KOPT-K1 (cell line): ENCODE results near the gene GALNTL6.

ENCODE experiments used
- H3K27ac ChIP-seq: fragments of 200-600 bp; sonication (generic); 2 replicates; pipeline ENCODE4 v1.5.1; 2016; ENCODE audit warnings: antibody characterized with exemption, mild to moderate bottlenecking, low read depth, low read length; ENCODE audit not compliant: poor library complexity, severe bottlenecking
- H3K36me3 ChIP-seq: fragments of 200-600 bp; sonication (generic); 2 replicates; pipeline ENCODE4 v1.5.1; 2017; ENCODE audit warnings: antibody characterized with exemption, mild to moderate bottlenecking, low read length, moderate library complexity; ENCODE audit not compliant: insufficient read depth
- H3K9me3 ChIP-seq: fragments of 200-600 bp; sonication (generic); 2 replicates; pipeline ENCODE4 v1.5.1; 2017; ENCODE audit warnings: antibody characterized with exemption, low read length, mild to moderate bottlenecking; ENCODE audit not compliant: insufficient read depth, poor library complexity, severe bottlenecking

GALNTL6 gene

GRCh38 chr4:172095161-172095560 lies 282.0 kb downstream of the GALNTL6 start:
- H3K9me3 ChIP-seq: no peaks in the 10 kb centered on the region
- no peaks in the 10 kb centered on the region for H3K36me3 ChIP-seq
- no peak overlapping the region for H3K27ac ChIP-seq

- Histone ChIP-seq H3K27ac (no peak overlapping the region), H3K36me3 (no peaks in the 10 kb centered on the region), H3K9me3 (no peaks in the 10 kb centered on the region)
Measured at GRCh38 chr4:172096786-172097185, 283.6 kb downstream of the GALNTL6 start.

- no peaks in the 10 kb centered on the region for H3K9me3 ChIP-seq
- H3K36me3 ChIP-seq: no peaks in the 10 kb centered on the region
- H3K27ac ChIP-seq: no peak overlapping the region
Measured at GRCh38 chr4:172099376-172099775, 286.2 kb downstream of the GALNTL6 start.

GRCh38 chr4:172103456-172103855 lies 290.3 kb downstream of the GALNTL6 start:
- Histone ChIP-seq H3K27ac (no peak overlapping the region), H3K9me3 (no peaks in the 10 kb centered on the region), H3K36me3 (no peaks in the 10 kb centered on the region)

GRCh38 chr4:172104539-172104938 lies 291.3 kb downstream of the GALNTL6 start:
- Histone ChIP-seq H3K27ac (no peak overlapping the region), H3K9me3 (no peaks in the 10 kb centered on the region), H3K36me3 (no peaks in the 10 kb centered on the region)

GRCh38 chr4:172105918-172106317 lies 292.7 kb downstream of the GALNTL6 start:
- no peak overlapping the region for H3K27ac ChIP-seq
- no peaks in the 10 kb centered on the region for H3K9me3 ChIP-seq
- H3K36me3 ChIP-seq: no peaks in the 10 kb centered on the region

GRCh38 chr4:172109466-172109865 lies 296.3 kb downstream of the GALNTL6 start:
- Histone ChIP-seq H3K36me3 (no peaks in the 10 kb centered on the region), H3K27ac (no peak overlapping the region), H3K9me3 (no peaks in the 10 kb centered on the region)

- Histone ChIP-seq H3K27ac (no peak overlapping the region), H3K36me3 (no peaks in the 10 kb centered on the region), H3K9me3 (no peaks in the 10 kb centered on the region)
Measured at GRCh38 chr4:172124656-172125308, 311.6 kb downstream of the GALNTL6 start.

GRCh38 chr4:172125443-172125842 lies 312.2 kb downstream of the GALNTL6 start:
- H3K27ac ChIP-seq: no peak overlapping the region
- no peaks in the 10 kb centered on the region for H3K36me3 ChIP-seq
- no peaks in the 10 kb centered on the region for H3K9me3 ChIP-seq

GRCh38 chr4:172127168-172127567 lies 314.0 kb downstream of the GALNTL6 start:
- Histone ChIP-seq H3K27ac (no peak overlapping the region), H3K9me3 (no peaks in the 10 kb centered on the region), H3K36me3 (no peaks in the 10 kb centered on the region)

- Histone ChIP-seq H3K27ac (no peak overlapping the region), H3K9me3 (no peaks in the 10 kb centered on the region), H3K36me3 (no peaks in the 10 kb centered on the region)
Measured at GRCh38 chr4:172129593-172129992, 316.4 kb downstream of the GALNTL6 start.

GRCh38 chr4:172134521-172134920 lies 321.3 kb downstream of the GALNTL6 start:
- H3K36me3 ChIP-seq: no peaks in the 10 kb centered on the region
- H3K9me3 ChIP-seq: no peaks in the 10 kb centered on the region
- H3K27ac ChIP-seq: no peak overlapping the region

GRCh38 chr4:172141025-172141424 lies 327.8 kb downstream of the GALNTL6 start:
- Histone ChIP-seq H3K36me3 (no peaks in the 10 kb centered on the region), H3K9me3 (no peaks in the 10 kb centered on the region), H3K27ac (no peak overlapping the region)

- Histone ChIP-seq H3K27ac (no peak overlapping the region), H3K9me3 (no peaks in the 10 kb centered on the region), H3K36me3 (no peaks in the 10 kb centered on the region)
Measured at GRCh38 chr4:172142281-172142741, 329.1 kb downstream of the GALNTL6 start.

GRCh38 chr4:172143605-172144314 lies 330.6 kb downstream of the GALNTL6 start:
- H3K9me3 ChIP-seq: no peaks in the 10 kb centered on the region
- H3K27ac ChIP-seq: no peak overlapping the region
- no peaks in the 10 kb centered on the region for H3K36me3 ChIP-seq

GRCh38 chr4:172147687-172148086 lies 334.5 kb downstream of the GALNTL6 start:
- Histone ChIP-seq H3K36me3 (no peaks in the 10 kb centered on the region), H3K9me3 (no peaks in the 10 kb centered on the region)

More at GRCh38 chr4:172147687-172148086, 334.5 kb downstream of the GALNTL6 start:
- no peak overlapping the region for H3K27ac ChIP-seq
